A549 treated with DMSO at 1 μM for 4 hours (cell line): ENCODE data around the gene ACSF2. TPM values are rescaled to one million over a fixed set of nuclear protein-coding genes. Genes with fewer than 3 reads are reported as not detected.

Experiments
- total RNA-seq: library from RNA; stranded (reverse); fragments of 200-300 nt; extraction: Qiagen RNA extraction; gene quantifications from 5 replicates; pipeline ENCODE4 v1.2.3, GENCODE V29; 2022; ENCODE audit warnings: low read depth

ACSF2 gene
- total RNA-seq, result 10.0 to 14.9 TPM (median 13.5 TPM) in 5 replicates

GRCh38 chr17:50425682-50426471 lies at the start of gene ACSF2:
Gene ACSF2 (plus strand): TSS chr17:50426218. CDS start chr17:50426262, 44 bp downstream.

GRCh38 chr17:50397111-50397918 lies 28.7 kb upstream of the ACSF2 start, which contains the start of gene LRRC59:
Gene LRRC59 (minus strand): TSS chr17:50397523. CDS start chr17:50397317, 206 bp downstream.

GRCh38 chr17:50468304-50469207 lies 42.5 kb downstream of the ACSF2 start, which contains the start of gene CHAD:
Gene CHAD (minus strand): TSS chr17:50468880. CDS start chr17:50468813, 67 bp downstream.

GRCh38 chr17:50478391-50479381 lies 52.7 kb downstream of the ACSF2 start, which contains the start of gene RSAD1:
Gene RSAD1 (plus strand): TSS chr17:50478860. CDS start chr17:50478885, 25 bp downstream.

GRCh38 chr17:50507871-50508572 lies 82.0 kb downstream of the ACSF2 start, which contains the start of gene MYCBPAP:
Gene MYCBPAP (plus strand): TSS chr17:50508439. CDS start chr17:50508675, 236 bp downstream.

Other genes with a start within 250 kb of the ACSF2 start
- gene COL1A1, start 224.6 kb upstream of the ACSF2 start, total RNA-seq, result 8.5 to 11.9 TPM (median 9.5 TPM) in 5 replicates
- 22.2 to 30.1 TPM (median 26.9 TPM) in 5 replicates for gene TMEM92, start 151.8 kb upstream of the ACSF2 start, total RNA-seq
- 18.5 to 26.0 TPM (median 21.9 TPM) in 5 replicates for gene XYLT2, start 80.1 kb upstream of the ACSF2 start, total RNA-seq
- gene MRPL27, start 53.0 kb upstream of the ACSF2 start, total RNA-seq, result 138 to 166 TPM (median 143 TPM) in 5 replicates
- gene EME1, start 53.0 kb upstream of the ACSF2 start, total RNA-seq, result 15.2 to 17.4 TPM (median 16.0 TPM) in 5 replicates
- gene LRRC59, start 28.7 kb upstream of the ACSF2 start, total RNA-seq, result 237 to 256 TPM (median 243 TPM) in 5 replicates
- not detected in 5 replicates for gene CHAD, start 42.7 kb downstream of the ACSF2 start, total RNA-seq
- gene RSAD1, start 52.6 kb downstream of the ACSF2 start, total RNA-seq, result 25.7 to 40.1 TPM (median 36.4 TPM) in 5 replicates
- 0.07 to 1.0 TPM (median 0.45 TPM) in 5 replicates for gene MYCBPAP, start 82.2 kb downstream of the ACSF2 start, total RNA-seq
- 0.15 to 0.31 TPM (median 0.23 TPM) in 5 replicates for gene EPN3, start 106.5 kb downstream of the ACSF2 start, total RNA-seq
- 73.4 to 87.2 TPM (median 79.8 TPM) in 5 replicates for gene SPATA20, start 121.0 kb downstream of the ACSF2 start, total RNA-seq
- 3.9 to 5.1 TPM (median 4.4 TPM) in 5 replicates for gene CACNA1G, start 134.5 kb downstream of the ACSF2 start, total RNA-seq
- gene ABCC3, start 208.7 kb downstream of the ACSF2 start, total RNA-seq, result 122 to 146 TPM (median 140 TPM) in 5 replicates